Fibroblast of mammary gland (primary cell): ENCODE measurements around the gene ELF2.
"Not testable (repeated sequence)": the region's sequence is repeated elsewhere in the genome, so short reads cannot be mapped to it uniquely, and the experiment has no call there.

Source experiments
- DNase-seq: peaks from one replicate; pipeline ENCODE4 v3.0.0-alpha.2; 2010; ENCODE audit warnings: low read depth
- H3K4me3 ChIP-seq: 2 replicates; pipeline ENCODE4 v1.5.1; 2011; ENCODE audit warnings: low read depth, mild to moderate bottlenecking, low read length, moderate library complexity; ENCODE audit not compliant: control insufficient read depth
- CTCF ChIP-seq: conservative IDR thresholded peaks from 2 replicates; pipeline ENCODE4 v1.5.1; 2011; ENCODE audit warnings: low read depth, low read length, inconsistent platforms; ENCODE audit not compliant: control insufficient read depth, insufficient read depth

The ELF2 gene

DNA sequence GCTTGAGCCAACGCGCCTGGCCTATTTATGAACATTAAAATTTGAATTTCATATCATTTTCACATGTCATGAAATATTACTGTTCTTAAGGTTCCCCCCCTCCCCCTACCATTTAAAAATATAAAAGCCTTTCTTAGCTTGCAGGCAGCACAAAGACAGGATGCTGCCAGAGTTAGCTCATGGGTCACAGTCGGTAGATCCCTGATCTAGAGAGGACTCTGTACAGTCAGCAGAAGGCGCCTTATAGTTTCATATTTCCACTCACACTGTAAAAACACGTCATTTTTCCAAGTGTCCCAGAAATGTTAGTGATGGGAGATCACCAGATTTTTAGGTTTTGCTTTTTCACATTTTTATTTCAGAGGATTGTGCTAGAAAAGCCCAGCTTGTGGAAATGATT is 149.2 kb downstream of the ELF2 start:
- TF ChIP-seq CTCF = no peak
- H3K4me3 ChIP-seq = no peak overlapping the region
- DNase-seq = peak; percentile 53

DNA sequence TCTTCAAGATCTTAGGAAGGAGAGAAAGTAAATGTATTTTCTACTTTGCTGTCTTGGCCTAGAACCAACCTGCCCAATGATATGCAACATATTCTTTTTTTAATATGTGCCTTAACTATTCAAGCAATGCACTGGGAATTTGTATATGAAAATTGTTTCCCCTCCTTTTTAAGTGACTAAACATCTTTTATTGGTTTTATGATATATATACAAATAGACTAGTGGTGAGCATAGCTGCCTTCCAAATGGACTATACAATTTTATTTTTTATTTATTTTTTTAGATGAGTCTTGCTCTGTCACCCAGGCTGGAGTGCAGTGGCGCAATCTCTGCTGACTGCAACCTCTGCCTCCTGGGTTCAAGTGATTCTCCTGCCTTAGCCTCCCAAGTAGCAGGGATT is 151.2 kb downstream of the ELF2 start:
- no peak for TF ChIP-seq CTCF
- no peak for DNase-seq
- no peak overlapping the region for H3K4me3 ChIP-seq

- TF ChIP-seq CTCF = no peak
- H3K4me3 ChIP-seq = no peak overlapping the region
- DNase-seq = no peak
Observed at GRCh38 chr4:139024686-139025085, 152.3 kb downstream of the ELF2 start.

- no peak for DNase-seq
- H3K4me3 ChIP-seq = no peak overlapping the region
- no peak for TF ChIP-seq CTCF
Observed at GRCh38 chr4:139022835-139023234, 154.2 kb downstream of the ELF2 start.

DNA sequence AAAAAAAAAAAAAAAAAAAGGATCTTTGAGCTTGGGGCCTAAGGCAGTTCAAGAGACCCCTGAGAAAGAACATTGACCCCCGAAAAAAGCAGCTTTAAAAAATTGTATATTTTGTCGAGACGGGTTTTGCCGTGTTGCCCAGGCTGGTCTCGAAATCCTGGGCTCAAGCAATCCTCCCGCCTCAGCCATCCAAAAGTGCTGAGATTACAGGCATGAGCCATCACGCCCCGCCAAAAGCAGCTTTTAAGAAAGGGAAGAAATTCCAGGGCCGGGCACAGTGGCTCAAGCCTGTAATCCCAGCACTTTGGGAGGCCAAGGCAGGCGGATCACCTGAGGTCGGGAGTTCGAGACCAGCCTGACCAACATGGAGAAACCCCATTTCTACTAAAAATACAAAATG is 155.9 kb downstream of the ELF2 start:
- DNase-seq, H3K4me3 ChIP-seq: not testable (repeated sequence)

GRCh38 chr4:139020384-139020783 is 156.6 kb downstream of the ELF2 start:
- no peak overlapping the region for H3K4me3 ChIP-seq
- no peak for TF ChIP-seq CTCF
- DNase-seq = no peak

- peak; percentile 89 for DNase-seq
- no peak for TF ChIP-seq CTCF
- no peak overlapping the region for H3K4me3 ChIP-seq
Observed at GRCh38 chr4:139018971-139019758, 157.9 kb downstream of the ELF2 start.
